GM13976 (cell line): ENCODE results near the gene RRAS2.

ENCODE experiments used
- DNase-seq: peaks from one replicate; pipeline ENCODE4 v3.0.0; 2012; ENCODE audit warnings: low spot score
- CTCF ChIP-seq: IDR thresholded peaks from 2 replicates; pipeline ENCODE4 v1.5.1; 2012; ENCODE audit warnings: borderline replicate concordance, mild to moderate bottlenecking; ENCODE audit not compliant: insufficient read depth; ENCODE audit errors: extremely low read depth, missing control alignments, control extremely low read depth
- in situ Hi-C: fragments of 300-500 bp; cut with MboI; formaldehyde crosslinking; loops from one replicate; pipeline ENCODE4 v1.12.0; 2022; ENCODE audit warnings: low sequenced_read_pairs, mixed read lengths, inconsistent platforms; ENCODE audit not compliant: unreplicated experiment

RRAS2 gene

GRCh38 chr11:14314127-14314526, 44.9 kb downstream of the RRAS2 start:
- DNase-seq, result no peak
- no peak for TF ChIP-seq CTCF
- in situ Hi-C loops, result no loop called here

- DNase-seq, result no peak
- in situ Hi-C loops, result no loop called here
- TF ChIP-seq CTCF, result no peak
These were observed 46.1 kb downstream of the RRAS2 start for GRCh38 chr11:14312736-14313438.

- no peak for TF ChIP-seq CTCF
- in situ Hi-C loops, result no loop called here
- DNase-seq, result no peak
These were observed 48.3 kb downstream of the RRAS2 start for GRCh38 chr11:14310679-14311078.

- no peak for DNase-seq
- no peak for TF ChIP-seq CTCF
- in situ Hi-C loops, result no loop called here
These were observed 49.4 kb downstream of the RRAS2 start for GRCh38 chr11:14309425-14310192.

- DNase-seq, result no peak
- TF ChIP-seq CTCF, result no peak
- in situ Hi-C loops, result no loop called here
These were observed 50.0 kb downstream of the RRAS2 start for GRCh38 chr11:14308897-14309387.

GRCh38 chr11:14308114-14308896, 50.7 kb downstream of the RRAS2 start:
- in situ Hi-C loops, result no loop called here
- DNase-seq, result peak; percentile 29
- peak; percentile 62 for TF ChIP-seq CTCF
